Activated naive CD4-positive, alpha-beta T cell treated with anti-CD3 and anti-CD28 coated beads for 36 hours (primary cell): ENCODE measurements around the gene NPVF. TPM values are rescaled to one million over a fixed set of nuclear protein-coding genes. Genes with fewer than 3 reads are reported as not detected.

Source experiments
- CTCF ChIA-PET: fragments of 350-600 bp; sonication (Branson Sonifier 250); formaldehyde crosslinking; loops from one replicate; lab custom pipeline; 2021; ENCODE audit warnings: antibody characterized with exemption; lab: Charles Lee
- DNase-seq: peaks from one replicate; pipeline ENCODE4 v3.0.0-alpha.2; 2020
- H3K27ac Mint-ChIP-seq: one replicate; pipeline ENCODE4 v1.8.0; 2021; ENCODE audit warnings: mild to moderate bottlenecking, mixed read lengths
- H3K27me3 Mint-ChIP-seq: one replicate; pipeline ENCODE4 v1.8.0; 2021; ENCODE audit warnings: low read depth, mixed read lengths
- H3K36me3 Mint-ChIP-seq: one replicate; pipeline ENCODE4 v1.8.0; 2021; ENCODE audit warnings: low read depth, mixed read lengths
- H3K4me1 Mint-ChIP-seq: one replicate; pipeline ENCODE4 v1.8.0; 2021; ENCODE audit warnings: low read depth, mixed read lengths
- H3K4me3 Mint-ChIP-seq: one replicate; pipeline ENCODE4 v1.8.0; 2021; ENCODE audit warnings: mild to moderate bottlenecking, moderate library complexity, mixed read lengths
- H3K9me3 Mint-ChIP-seq: one replicate; pipeline ENCODE4 v1.8.0; 2021; ENCODE audit warnings: mixed read lengths
- intact Hi-C: fragments of 100-400 bp; cut with micrococcal nuclease; formaldehyde crosslinking; loops from one replicate; pipeline ENCODE4 v1.15.1; 2023
- total RNA-seq, 2 experiments: library from RNA; stranded (reverse); gene quantifications; one replicate each; pipeline ENCODE4 v1.2.3, GENCODE V29; 2021

The NPVF gene
- total RNA-seq: not detected

GRCh38 chr7:25228386-25228785 is at the start of gene NPVF:
TSS of gene NPVF (minus strand) at chr7:25228486. CDS start at chr7:25228439, 47 bp downstream.
- Mint-ChIP-seq H3K27ac (no peak within 1 kb of the TSS), H3K4me1 (no peaks in the 10 kb centered on the region), H3K9me3 (no peaks in the 10 kb centered on the region), H3K4me3 (no peak within 1 kb of the TSS), H3K27me3 (peaks cover 25% of the 10 kb centered on the region), H3K36me3 (no peaks in the 10 kb centered on the region)
- DNase-seq: no peak
- intact Hi-C loops: no loop called here
- CTCF ChIA-PET: interaction anchor here (0.6 to 1.4 kb wide), 2 partner anchors 34 to 74 kb away, joined by 3 read pairs; no protein-coding TSS in a partner anchor

GRCh38 chr7:25272265-25272664 is 44.0 kb upstream of the NPVF start:
- DNase-seq: no peak
- Mint-ChIP-seq H3K36me3 (no peaks in the 10 kb centered on the region), H3K27ac (no peak overlapping the region), H3K27me3 (no peaks in the 10 kb centered on the region), H3K9me3 (no peaks in the 10 kb centered on the region), H3K4me3 (no peak overlapping the region), H3K4me1 (no peaks in the 10 kb centered on the region)
- intact Hi-C loops: no loop called here
- CTCF ChIA-PET: interaction anchor here (1.1 kb wide), 1 partner anchor 11 kb away, joined by 3 read pairs; no protein-coding TSS in a partner anchor

GRCh38 chr7:25263337-25263736 is 35.1 kb upstream of the NPVF start:
- H3K27me3 Mint-ChIP-seq: no peaks in the 10 kb centered on the region
- no peaks in the 10 kb centered on the region for H3K36me3 Mint-ChIP-seq
- no peak overlapping the region for H3K27ac Mint-ChIP-seq
- H3K9me3 Mint-ChIP-seq: no peaks in the 10 kb centered on the region
- no peak overlapping the region for H3K4me3 Mint-ChIP-seq
- H3K4me1 Mint-ChIP-seq: peaks cover 24% of the 10 kb centered on the region
- CTCF ChIA-PET: no interaction called here
- no peak for DNase-seq
- intact Hi-C loops: loop anchor here (5.0 kb wide), 1 partner anchor 49 kb away; no protein-coding TSS in a partner anchor

- Mint-ChIP-seq H3K36me3 (no peaks in the 10 kb centered on the region), H3K9me3 (no peaks in the 10 kb centered on the region), H3K4me3 (no peak overlapping the region), H3K27me3 (no peaks in the 10 kb centered on the region), H3K27ac (no peak overlapping the region), H3K4me1 (peaks cover 24% of the 10 kb centered on the region)
- CTCF ChIA-PET: interaction anchor here (1.8 to 4.8 kb wide), 2 partner anchors 130 to 303 kb away, joined by 23 to 94 read pairs; no protein-coding TSS in a partner anchor
- intact Hi-C loops: loop anchor here (5.0 kb wide), 1 partner anchor 50 kb away; no protein-coding TSS in a partner anchor
- no peak for DNase-seq
These were observed 34.3 kb upstream of the NPVF start for GRCh38 chr7:25262586-25262985.

GRCh38 chr7:25261545-25262140 is 33.4 kb upstream of the NPVF start:
- H3K27me3 Mint-ChIP-seq: no peaks in the 10 kb centered on the region
- H3K36me3 Mint-ChIP-seq: no peaks in the 10 kb centered on the region
- H3K4me1 Mint-ChIP-seq: peaks cover 24% of the 10 kb centered on the region
- no peaks in the 10 kb centered on the region for H3K9me3 Mint-ChIP-seq
- H3K27ac Mint-ChIP-seq: no peak overlapping the region
- no peak for DNase-seq
- H3K4me3 Mint-ChIP-seq: no peak overlapping the region
- intact Hi-C loops: loop anchor here (1.0 to 5.0 kb wide), 2 partner anchors 51 to 93 kb away; no protein-coding TSS in a partner anchor
- CTCF ChIA-PET: interaction anchor here (1.4 to 4.8 kb wide), 4 partner anchors 131 to 306 kb away, joined by 4 to 94 read pairs (median 20); no protein-coding TSS in a partner anchor

- no peaks in the 10 kb centered on the region for H3K27me3 Mint-ChIP-seq
- peaks cover 24% of the 10 kb centered on the region for H3K4me1 Mint-ChIP-seq
- no peak overlapping the region for H3K27ac Mint-ChIP-seq
- no peaks in the 10 kb centered on the region for H3K9me3 Mint-ChIP-seq
- CTCF ChIA-PET: interaction anchor here (1.3 to 4.8 kb wide), 6 partner anchors 58 to 307 kb away, joined by 3 to 94 read pairs (median 12); no protein-coding TSS in a partner anchor
- intact Hi-C loops: loop anchor here (1.0 to 5.0 kb wide), 2 partner anchors 51 to 93 kb away; no protein-coding TSS in a partner anchor
- peak; percentile 30 for DNase-seq
- no peaks in the 10 kb centered on the region for H3K36me3 Mint-ChIP-seq
- no peak overlapping the region for H3K4me3 Mint-ChIP-seq
These were observed 32.7 kb upstream of the NPVF start for GRCh38 chr7:25260862-25261494.

GRCh38 chr7:25259487-25260243 is 31.4 kb upstream of the NPVF start:
- H3K4me1 Mint-ChIP-seq: peaks cover 24% of the 10 kb centered on the region
- DNase-seq: peak; percentile 84
- peak overlapping the region; percentile 20 for H3K4me3 Mint-ChIP-seq
- H3K36me3 Mint-ChIP-seq: no peaks in the 10 kb centered on the region
- H3K27ac Mint-ChIP-seq: no peak overlapping the region
- no peaks in the 10 kb centered on the region for H3K9me3 Mint-ChIP-seq
- CTCF ChIA-PET: interaction anchor here (0.6 to 6.2 kb wide), 20 partner anchors 10 to 593 kb away, joined by 3 to 99 read pairs (median 4); no protein-coding TSS in a partner anchor
- H3K27me3 Mint-ChIP-seq: no peaks in the 10 kb centered on the region
- intact Hi-C loops: loop anchor here (1.0 to 5.0 kb wide), 4 partner anchors 53 to 592 kb away; no protein-coding TSS in a partner anchor

GRCh38 chr7:25256333-25256819 is 28.1 kb upstream of the NPVF start:
- Mint-ChIP-seq H3K27ac (no peak overlapping the region), H3K9me3 (no peaks in the 10 kb centered on the region), H3K4me1 (peaks cover 15% of the 10 kb centered on the region), H3K36me3 (no peaks in the 10 kb centered on the region), H3K27me3 (no peaks in the 10 kb centered on the region), H3K4me3 (no peak overlapping the region)
- CTCF ChIA-PET: interaction anchor here (0.5 to 6.2 kb wide), 4 partner anchors 108 to 310 kb away, joined by 3 to 99 read pairs (median 8); no protein-coding TSS in a partner anchor
- intact Hi-C loops: no loop called here
- DNase-seq: no peak

GRCh38 chr7:25255611-25256332 is 27.5 kb upstream of the NPVF start:
- Mint-ChIP-seq H3K4me3 (no peak overlapping the region), H3K27me3 (no peaks in the 10 kb centered on the region), H3K36me3 (no peaks in the 10 kb centered on the region), H3K9me3 (no peaks in the 10 kb centered on the region), H3K4me1 (peaks cover 9% of the 10 kb centered on the region), H3K27ac (no peak overlapping the region)
- intact Hi-C loops: no loop called here
- CTCF ChIA-PET: interaction anchor here (0.7 to 6.2 kb wide), 4 partner anchors 135 to 596 kb away, joined by 3 to 99 read pairs (median 7); no protein-coding TSS in a partner anchor
- DNase-seq: no peak

- H3K4me1 Mint-ChIP-seq: no peaks in the 10 kb centered on the region
- H3K4me3 Mint-ChIP-seq: no peak overlapping the region
- H3K9me3 Mint-ChIP-seq: no peaks in the 10 kb centered on the region
- no peaks in the 10 kb centered on the region for H3K36me3 Mint-ChIP-seq
- intact Hi-C loops: no loop called here
- H3K27me3 Mint-ChIP-seq: no peaks in the 10 kb centered on the region
- H3K27ac Mint-ChIP-seq: no peak overlapping the region
- CTCF ChIA-PET: interaction anchor here (1.8 to 6.2 kb wide), 2 partner anchors 136 to 312 kb away, joined by 11 to 99 read pairs; no protein-coding TSS in a partner anchor
- DNase-seq: no peak
These were observed 26.3 kb upstream of the NPVF start for GRCh38 chr7:25254604-25255003.

- H3K4me1 Mint-ChIP-seq: no peaks in the 10 kb centered on the region
- no peak overlapping the region for H3K4me3 Mint-ChIP-seq
- no peaks in the 10 kb centered on the region for H3K36me3 Mint-ChIP-seq
- H3K27ac Mint-ChIP-seq: no peak overlapping the region
- DNase-seq: no peak
- intact Hi-C loops: no loop called here
- H3K9me3 Mint-ChIP-seq: no peaks in the 10 kb centered on the region
- CTCF ChIA-PET: no interaction called here
- no peaks in the 10 kb centered on the region for H3K27me3 Mint-ChIP-seq
These were observed 25.4 kb upstream of the NPVF start for GRCh38 chr7:25253714-25254113.
